Measurements from ENCODE around the gene TRIM47. TPM values are rescaled to one million over a fixed set of nuclear protein-coding genes. Genes with fewer than 3 reads are reported as not detected.

The TRIM47 gene
- total and polyA plus RNA-seq, 2 of the 13 experiments (the other 11 are each of a cell fraction or from before 2014, with no cell fraction given), result 33.5 to 82.0 TPM

DNA sequence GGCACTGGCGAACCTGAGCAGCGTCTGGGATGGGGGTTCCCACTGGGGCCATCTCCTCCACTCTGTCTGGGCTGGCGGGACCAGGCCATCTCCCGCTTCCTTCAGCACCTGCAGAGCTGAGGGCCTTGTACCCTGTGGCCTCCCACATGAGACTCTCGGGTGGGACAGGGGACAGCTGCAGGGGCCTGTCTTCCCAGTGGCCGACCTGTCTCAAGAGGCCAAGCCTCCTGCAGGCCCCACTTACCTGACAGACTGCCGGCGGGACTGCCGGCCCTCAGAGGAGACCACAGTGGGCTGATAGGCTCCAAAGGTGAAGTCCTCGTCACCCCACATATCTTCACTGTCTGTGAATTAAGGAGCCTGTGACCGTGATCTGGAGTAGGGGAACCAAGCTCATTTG lies 46.7 kb upstream of the TRIM47 start (continued):
- TF ChIP-seq, protein P1, sequence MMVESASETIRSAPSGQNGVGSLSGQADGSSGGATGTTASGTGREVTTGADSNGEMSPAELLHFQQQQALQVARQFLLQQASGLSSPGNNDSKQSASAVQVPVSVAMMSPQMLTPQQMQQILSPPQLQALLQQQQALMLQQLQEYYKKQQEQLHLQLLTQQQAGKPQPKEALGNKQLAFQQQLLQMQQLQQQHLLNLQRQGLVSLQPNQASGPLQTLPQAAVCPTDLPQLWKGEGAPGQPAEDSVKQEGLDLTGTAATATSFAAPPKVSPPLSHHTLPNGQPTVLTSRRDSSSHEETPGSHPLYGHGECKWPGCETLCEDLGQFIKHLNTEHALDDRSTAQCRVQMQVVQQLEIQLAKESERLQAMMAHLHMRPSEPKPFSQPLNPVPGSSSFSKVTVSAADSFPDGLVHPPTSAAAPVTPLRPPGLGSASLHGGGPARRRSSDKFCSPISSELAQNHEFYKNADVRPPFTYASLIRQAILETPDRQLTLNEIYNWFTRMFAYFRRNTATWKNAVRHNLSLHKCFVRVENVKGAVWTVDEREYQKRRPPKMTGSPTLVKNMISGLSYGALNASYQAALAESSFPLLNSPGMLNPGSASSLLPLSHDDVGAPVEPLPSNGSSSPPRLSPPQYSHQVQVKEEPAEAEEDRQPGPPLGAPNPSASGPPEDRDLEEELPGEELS (CRISPR knock-in tag; IDR thresholded peaks at IDR 0.05), result no peak
- no peak for TF ChIP-seq ASH2L (IDR thresholded peaks at IDR 0.05; ENCODE audit: insufficient read length, low read depth, low read length)
- no peak for TF ChIP-seq HDAC2 (CRISPR knock-in tag; IDR thresholded peaks at IDR 0.05)
- no peak for TF ChIP-seq ZNF75D (CRISPR knock-in tag; IDR thresholded peaks at IDR 0.05; ENCODE audit: borderline replicate concordance)
- TF ChIP-seq, protein P2, sequence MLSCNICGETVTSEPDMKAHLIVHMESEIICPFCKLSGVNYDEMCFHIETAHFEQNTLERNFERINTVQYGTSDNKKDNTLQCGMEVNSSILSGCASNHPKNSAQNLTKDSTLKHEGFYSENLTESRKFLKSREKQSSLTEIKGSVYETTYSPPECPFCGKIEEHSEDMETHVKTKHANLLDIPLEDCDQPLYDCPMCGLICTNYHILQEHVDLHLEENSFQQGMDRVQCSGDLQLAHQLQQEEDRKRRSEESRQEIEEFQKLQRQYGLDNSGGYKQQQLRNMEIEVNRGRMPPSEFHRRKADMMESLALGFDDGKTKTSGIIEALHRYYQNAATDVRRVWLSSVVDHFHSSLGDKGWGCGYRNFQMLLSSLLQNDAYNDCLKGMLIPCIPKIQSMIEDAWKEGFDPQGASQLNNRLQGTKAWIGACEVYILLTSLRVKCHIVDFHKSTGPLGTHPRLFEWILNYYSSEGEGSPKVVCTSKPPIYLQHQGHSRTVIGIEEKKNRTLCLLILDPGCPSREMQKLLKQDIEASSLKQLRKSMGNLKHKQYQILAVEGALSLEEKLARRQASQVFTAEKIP (CRISPR knock-in tag; IDR thresholded peaks at IDR 0.05; ENCODE audit: borderline replicate concordance), result no peak
- TF ChIP-seq JUND (CRISPR knock-in tag; IDR thresholded peaks at IDR 0.05), result no peak
- no peak for TF ChIP-seq ZNF3 (CRISPR knock-in tag; IDR thresholded peaks at IDR 0.05)

DNA sequence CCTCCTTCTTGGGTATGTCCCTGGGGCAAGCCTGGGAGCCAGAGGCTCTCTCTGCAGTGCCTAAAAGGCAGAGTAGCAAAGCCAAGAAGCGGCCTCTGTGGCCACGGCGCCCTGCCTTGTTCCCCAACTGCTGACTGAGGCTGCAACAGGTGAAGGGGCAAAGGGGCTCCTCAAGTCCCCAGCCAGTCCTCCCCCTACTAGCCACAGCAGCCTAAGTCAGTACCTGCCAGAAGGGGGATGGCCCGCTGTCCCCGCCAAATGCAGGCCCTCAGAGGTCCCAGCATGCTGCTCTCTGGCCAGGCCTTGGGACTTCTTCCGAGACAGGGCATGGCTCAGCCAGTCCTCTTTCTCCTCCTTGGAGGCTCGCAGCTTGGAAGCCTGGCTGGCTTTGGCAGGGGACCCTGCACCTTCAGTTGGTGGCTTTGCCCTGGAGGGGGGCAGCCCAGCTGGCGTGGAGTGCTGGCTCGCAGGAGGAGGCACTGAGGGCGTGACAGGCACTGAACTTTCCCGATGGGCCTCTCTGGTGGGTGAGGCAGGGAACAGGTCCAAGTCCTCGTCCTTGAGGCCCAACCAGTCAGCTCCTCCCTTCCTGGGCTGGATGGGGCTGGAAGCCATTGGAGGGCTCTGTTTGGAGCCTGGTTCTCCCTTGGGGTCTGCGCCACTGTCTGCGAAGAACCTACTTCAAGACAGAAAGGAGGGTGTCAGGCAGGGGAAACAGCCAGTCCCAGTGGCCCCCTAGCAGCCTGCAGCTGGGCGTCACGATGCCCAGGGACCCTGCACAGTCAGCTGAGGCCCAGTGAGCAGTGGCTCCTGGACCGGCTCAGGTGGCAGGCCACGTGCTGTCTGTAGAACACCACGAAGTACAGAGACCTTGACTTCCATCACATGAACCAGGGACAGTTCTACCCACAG lies 44.8 kb upstream of the TRIM47 start:
- peak overlapping the region in 1 of 3 experiments; percentile 15; a peak in 1 of 6 replicates for H3K4me3 ChIP-seq (replicated peaks in 1 of 3; ENCODE audit: insufficient read depth in 1 of 3, low read depth in 2 of 3, low read length in 3 of 3)
- ChIA-PET CTCF (ENCODE audit: low intra/inter-chr PET ratio, low total read pairs) (no interaction called here), POLR2A (interaction anchor here (0.9 to 2.3 kb wide), 7 partner anchors 13 to 77 kb away, joined by 3 to 12 read pairs (median 4); partner anchors contain the start of genes CDK3, FBF1, MRPL38 and WBP2)
- H3K27ac ChIP-seq (ENCODE audit: extremely low read length, insufficient read depth, low read length), result peak overlapping the region; percentile 3
- no peak for DNase-seq (ENCODE audit: low spot score)
- no peaks in the 10 kb centered on the region for H3K9me3 ChIP-seq (ENCODE audit: low read length)
- peak overlapping the region; percentile 6; the same call in 1 of the 2 replicates for H3K9ac ChIP-seq (ENCODE audit: insufficient read depth, low read depth, low read length)
- H3K27me3 ChIP-seq (ENCODE audit: control insufficient read depth in 1 of 2, insufficient read depth in 2 of 2, low read length in 2 of 2), result no peaks in the 10 kb centered on the region
- no peaks in the 10 kb centered on the region for H4K20me1 ChIP-seq (ENCODE audit: insufficient read depth, low read length)
- peaks cover 42% of the 10 kb centered on the region for H3K4me1 ChIP-seq (ENCODE audit: insufficient read depth, low read length)
- 71% methylated on average over 13 of the region's 19 CpGs for WGBS (ENCODE audit: low lambda C conversion rate)
- H3K36me3 ChIP-seq (replicated peaks in 1 of 2; ENCODE audit: control insufficient read depth in 1 of 2, insufficient read depth in 2 of 2, low read length in 2 of 2), result no peaks in the 10 kb centered on the region
- ATAC-seq, result peak; percentile 66
- in situ Hi-C loops (cut with HindIII; ENCODE audit: extremely low pct_ligation_motif_present, low pct_unique_long_range_greater_than_20kb) (no loop called here), intact Hi-C loops (cut with micrococcal nuclease; ENCODE audit: unreplicated experiment) (no loop called here)
- H3K79me2 ChIP-seq (ENCODE audit: insufficient read depth, low read length), result no peaks in the 10 kb centered on the region
- peak; percentile 15 for FAIRE-seq
- H2AFZ ChIP-seq (ENCODE audit: low read length), result no peak overlapping the region
- H3K4me2 ChIP-seq (ENCODE audit: low read depth, low read length), result peak overlapping the region; percentile 48
- no TSS peak for BruUV-seq (replicated peaks)
- TF ChIP-seq ETV6 (CRISPR knock-in tag; conservative IDR thresholded peaks at IDR 0.05) (no peak), ZNF788 (CRISPR knock-in tag; IDR thresholded peaks at IDR 0.05; ENCODE audit: borderline replicate concordance) (peak; percentile 14; the same call in 1 of the 2 replicates), BRD4 (CRISPR knock-in tag; IDR thresholded peaks at IDR 0.05) (peak; percentile 52; the same call in 1 of the 2 replicates)

Measured in HepG2 (cell line).